Measurements from ENCODE around the gene ITSN1. TPM values are rescaled to one million over a fixed set of nuclear protein-coding genes. Genes with fewer than 3 reads are reported as not detected.

The ITSN1 gene
- total RNA-seq, 4 donors from 2014 or later = 31.1 to 42.5 (median 35.9) TPM

- DNase-seq (ENCODE audit: extremely low spot score) = no peak
- 84% methylated on average over 4 of the region's 4 CpGs for WGBS
- H3K27ac ChIP-seq (replicated peaks in 1 of 4) = no peak overlapping the region
- no peak overlapping the region for H3K4me3 ChIP-seq
- H3K36me3 ChIP-seq = no peaks in the 10 kb centered on the region
- no peaks in the 10 kb centered on the region for H3K27me3 ChIP-seq
- H3K4me1 ChIP-seq = no peaks in the 10 kb centered on the region
- TF ChIP-seq, protein P1, sequence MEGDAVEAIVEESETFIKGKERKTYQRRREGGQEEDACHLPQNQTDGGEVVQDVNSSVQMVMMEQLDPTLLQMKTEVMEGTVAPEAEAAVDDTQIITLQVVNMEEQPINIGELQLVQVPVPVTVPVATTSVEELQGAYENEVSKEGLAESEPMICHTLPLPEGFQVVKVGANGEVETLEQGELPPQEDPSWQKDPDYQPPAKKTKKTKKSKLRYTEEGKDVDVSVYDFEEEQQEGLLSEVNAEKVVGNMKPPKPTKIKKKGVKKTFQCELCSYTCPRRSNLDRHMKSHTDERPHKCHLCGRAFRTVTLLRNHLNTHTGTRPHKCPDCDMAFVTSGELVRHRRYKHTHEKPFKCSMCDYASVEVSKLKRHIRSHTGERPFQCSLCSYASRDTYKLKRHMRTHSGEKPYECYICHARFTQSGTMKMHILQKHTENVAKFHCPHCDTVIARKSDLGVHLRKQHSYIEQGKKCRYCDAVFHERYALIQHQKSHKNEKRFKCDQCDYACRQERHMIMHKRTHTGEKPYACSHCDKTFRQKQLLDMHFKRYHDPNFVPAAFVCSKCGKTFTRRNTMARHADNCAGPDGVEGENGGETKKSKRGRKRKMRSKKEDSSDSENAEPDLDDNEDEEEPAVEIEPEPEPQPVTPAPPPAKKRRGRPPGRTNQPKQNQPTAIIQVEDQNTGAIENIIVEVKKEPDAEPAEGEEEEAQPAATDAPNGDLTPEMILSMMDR (IDR thresholded peaks at IDR 0.05) = no peak
- TF ChIP-seq EP300 (IDR thresholded peaks at IDR 0.05) = no peak
- TF ChIP-seq POLR2A (IDR thresholded peaks at IDR 0.05; ENCODE audit: low read depth) = no peak
- no peaks in the 10 kb centered on the region for H3K9me3 ChIP-seq
- intact Hi-C loops (cut with DNase I) = no loop called here
Observed at GRCh38 chr21:33872881-33873515, 230.7 kb downstream of the ITSN1 start.

DNA sequence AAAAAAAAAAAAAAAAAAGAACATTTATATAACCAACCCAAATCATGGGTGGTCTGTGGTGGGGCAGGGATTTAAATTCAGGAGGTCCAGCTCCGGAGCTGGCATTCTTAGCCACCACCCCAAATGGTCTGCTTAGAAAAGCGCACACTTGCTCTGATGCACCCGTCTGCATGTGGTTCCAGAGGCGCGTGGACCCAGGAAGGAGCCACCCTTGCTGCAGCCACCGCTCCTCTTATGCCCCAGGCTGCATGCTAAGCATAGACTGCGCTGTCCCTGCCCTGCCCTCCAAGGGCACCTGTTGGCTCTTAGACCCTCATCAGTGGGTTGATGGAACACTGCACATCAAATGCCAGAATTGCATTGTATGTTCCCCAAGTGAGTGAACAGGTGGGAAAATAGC lies 231.9 kb downstream of the ITSN1 start:
- 98% methylated on average over 7 of the region's 7 CpGs for WGBS
- no peak for DNase-seq (ENCODE audit: extremely low spot score)

GRCh38 chr21:33875026-33875695 lies 232.9 kb downstream of the ITSN1 start:
- Histone ChIP-seq H3K36me3 (no peaks in the 10 kb centered on the region), H3K27me3 (no peaks in the 10 kb centered on the region), H3K9me3 (no peaks in the 10 kb centered on the region), H3K27ac (replicated peaks in 1 of 4) (no peak overlapping the region), H3K4me3 (no peak overlapping the region), H3K4me1 (no peaks in the 10 kb centered on the region)
- intact Hi-C loops (cut with DNase I) = no loop called here
- TF ChIP-seq, protein P1 (IDR thresholded peaks at IDR 0.05) = no peak
- no peak for DNase-seq (ENCODE audit: extremely low spot score)
- WGBS = 93% methylated on average over 11 of the region's 20 CpGs

More for the DNA sequence above, 231.9 kb downstream of the ITSN1 start:
- Histone ChIP-seq H3K27me3 (no peaks in the 10 kb centered on the region), H3K36me3 (no peaks in the 10 kb centered on the region), H3K4me1 (no peaks in the 10 kb centered on the region), H3K4me3 (no peak overlapping the region), H3K27ac (replicated peaks in 1 of 4) (no peak overlapping the region), H3K9me3 (no peaks in the 10 kb centered on the region)
- intact Hi-C loops (cut with DNase I) = no loop called here
- TF ChIP-seq, protein P1 (IDR thresholded peaks at IDR 0.05) = no peak
- no peak for TF ChIP-seq POLR2A (IDR thresholded peaks at IDR 0.05; ENCODE audit: low read depth)
- no peak for TF ChIP-seq EP300 (IDR thresholded peaks at IDR 0.05)
- no peak for TF ChIP-seq POLR2AphosphoS5 (IDR thresholded peaks at IDR 0.05)

DNA sequence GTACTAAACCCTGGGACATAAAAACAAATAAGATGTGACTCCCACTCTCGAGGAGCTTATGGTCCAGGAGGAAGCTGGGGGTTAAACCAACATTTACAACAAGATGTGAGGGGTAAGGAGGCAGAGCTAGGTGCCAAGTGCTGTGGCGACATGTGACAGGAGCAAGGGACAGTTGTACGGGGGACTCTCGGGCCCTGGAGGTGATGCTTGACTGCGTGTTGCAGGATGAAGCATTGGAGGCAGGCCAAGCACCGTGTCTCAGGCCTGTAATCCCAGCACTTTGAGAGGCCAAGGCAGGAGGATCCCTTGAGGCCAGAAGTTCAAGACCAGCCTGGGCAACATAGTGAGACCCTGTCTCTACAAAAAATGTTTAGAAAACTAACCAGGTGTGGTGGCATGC lies 236.5 kb downstream of the ITSN1 start:
- DNase-seq (ENCODE audit: extremely low spot score) = no peak
- no peaks in the 10 kb centered on the region for H3K9me3 ChIP-seq
- H3K27ac ChIP-seq (replicated peaks in 1 of 4) = no peak overlapping the region
- TF ChIP-seq EP300 (IDR thresholded peaks at IDR 0.05) (no peak), POLR2AphosphoS5 (IDR thresholded peaks at IDR 0.05) (no peak), POLR2A (IDR thresholded peaks at IDR 0.05; ENCODE audit: low read depth) (no peak)
- TF ChIP-seq, protein P1 (IDR thresholded peaks at IDR 0.05) = no peak
- no peaks in the 10 kb centered on the region for H3K36me3 ChIP-seq
- WGBS = 85% methylated on average over 6 of the region's 6 CpGs
- no peaks in the 10 kb centered on the region for H3K27me3 ChIP-seq
- intact Hi-C loops (cut with DNase I) = no loop called here
- no peaks in the 10 kb centered on the region for H3K4me1 ChIP-seq
- H3K4me3 ChIP-seq = no peak overlapping the region

Data from esophagus muscularis mucosa (tissue), 4 donors.